CD14-positive monocyte (primary cell): ENCODE data around the gene CDK6. TPM values are rescaled to one million over a fixed set of nuclear protein-coding genes. Genes with fewer than 3 reads are reported as not detected.

Experiments
- DNase-seq, 3 donors: peaks; one replicate each; pipeline ENCODE4 v3.0.0-alpha.2; 2011 to 2022
- H2AFZ ChIP-seq: 2 replicates; pipeline ENCODE4 v1.6.0; 2012; ENCODE audit warnings: mild to moderate bottlenecking, low read depth, low read length, inconsistent platforms; ENCODE audit not compliant: insufficient read depth, poor library complexity, severe bottlenecking
- H3K27ac ChIP-seq, 2 donors: 1 replicate in 1 of 2; 2 replicates in 1 of 2; pipeline ENCODE4 v1.5.1; 2012 to 2013; ENCODE audit warnings: low read length in 2 of 2, control low read depth in 1 of 2, inconsistent platforms in 1 of 2, low read depth in 1 of 2, mild to moderate bottlenecking in 1 of 2
- H3K27me3 ChIP-seq, 2 donors: one replicate each; pipeline versions ENCODE4 v1.6.0 to v1.6.1; 2011 to 2013; ENCODE audit warnings: low read length in 2 of 2; ENCODE audit not compliant: control insufficient read depth in 2 of 2, insufficient read depth in 2 of 2
- H3K36me3 ChIP-seq, 2 donors: replicated peaks in 1 of 2; 1 replicate in 1 of 2; 2 replicates in 1 of 2; pipeline versions ENCODE4 v1.5.1 to v1.6.1; 2012 to 2013; ENCODE audit warnings: low read length in 2 of 2, control low read depth in 1 of 2, inconsistent platforms in 1 of 2, mild to moderate bottlenecking in 1 of 2; ENCODE audit not compliant: insufficient read depth in 2 of 2, control insufficient read depth in 1 of 2
- H3K4me1 ChIP-seq, 2 donors: 1 replicate in 1 of 2; 2 replicates in 1 of 2; pipeline versions ENCODE4 v1.5.1 to v1.6.1; 2012 to 2013; ENCODE audit warnings: low read length in 2 of 2, control low read depth in 1 of 2, inconsistent platforms in 1 of 2, mild to moderate bottlenecking in 1 of 2, moderate library complexity in 1 of 2; ENCODE audit not compliant: insufficient read depth in 2 of 2, control insufficient read depth in 1 of 2
- H3K4me2 ChIP-seq: replicated peaks from 2 replicates; pipeline ENCODE3; 2012; ENCODE audit warnings: low read length, moderate library complexity, mild to moderate bottlenecking; ENCODE audit not compliant: poor library complexity, severe bottlenecking; ENCODE audit errors: extremely low read depth
- H3K4me3 ChIP-seq, 3 experiments: fragments of 200-600 bp in 1 of 3; sonication (generic) in 1 of 3; replicated peaks in 1 of 3; 1 replicate in 2 of 3; 2 replicates in 1 of 3; pipeline ENCODE4 v1.5.1; 2011 to 2013; ENCODE audit warnings: low read length in 3 of 3, mild to moderate bottlenecking in 3 of 3, control low read depth in 2 of 3, low read depth in 2 of 3, inconsistent platforms in 1 of 3, moderate library complexity in 1 of 3
- H3K79me2 ChIP-seq: 2 replicates; pipeline ENCODE4 v1.6.0; 2012; ENCODE audit warnings: mild to moderate bottlenecking, control low read depth, inconsistent platforms, low read length, moderate library complexity; ENCODE audit not compliant: insufficient read depth
- H3K9ac ChIP-seq: 2 replicates; pipeline ENCODE4 v1.6.0; 2017; ENCODE audit warnings: low read length, mild to moderate bottlenecking; ENCODE audit not compliant: insufficient read depth, poor library complexity, severe bottlenecking
- H3K9me3 ChIP-seq, 2 donors: replicated peaks in 1 of 2; 1 replicate in 1 of 2; 2 replicates in 1 of 2; pipeline versions ENCODE4 v1.5.1 to v1.6.1; 2012 to 2013; ENCODE audit warnings: low read length in 2 of 2, control low read depth in 1 of 2; ENCODE audit not compliant: control insufficient read depth in 1 of 2, insufficient read depth in 1 of 2
- H4K20me1 ChIP-seq: 2 replicates; pipeline ENCODE4 v1.6.0; 2012; ENCODE audit warnings: mild to moderate bottlenecking, low read length, control low read depth, moderate library complexity; ENCODE audit not compliant: insufficient read depth
- H3K27ac Mint-ChIP-seq, 7 donors: one replicate each; pipeline ENCODE4 v1.8.0; 2020; ENCODE audit warnings: mild to moderate bottlenecking in 7 of 7, mixed read lengths in 7 of 7, moderate library complexity in 6 of 7, inconsistent platforms in 2 of 7
- H3K27me3 Mint-ChIP-seq, 3 donors: one replicate each; pipeline ENCODE4 v1.8.0; 2021 to 2022; ENCODE audit warnings: low read depth in 3 of 3, mild to moderate bottlenecking in 3 of 3, mixed read lengths in 3 of 3, moderate library complexity in 3 of 3, inconsistent platforms in 1 of 3
- H3K36me3 Mint-ChIP-seq, 2 donors: one replicate each; pipeline ENCODE4 v1.8.0; 2020; ENCODE audit warnings: mixed read lengths in 2 of 2, inconsistent platforms in 1 of 2, mild to moderate bottlenecking in 1 of 2
- H3K4me1 Mint-ChIP-seq: one replicate; pipeline ENCODE4 v1.8.0; 2020; ENCODE audit warnings: mild to moderate bottlenecking, mixed read lengths
- H3K4me3 Mint-ChIP-seq, 2 donors: one replicate each; pipeline ENCODE4 v1.8.0; 2020; ENCODE audit warnings: mild to moderate bottlenecking in 2 of 2, mixed read lengths in 2 of 2, moderate library complexity in 1 of 2
- H3K9me3 Mint-ChIP-seq, 7 donors: one replicate each; pipeline ENCODE4 v1.8.0; 2020 to 2022; ENCODE audit warnings: mixed read lengths in 7 of 7, mild to moderate bottlenecking in 6 of 7, moderate library complexity in 6 of 7, inconsistent platforms in 2 of 7
- CTCF ChIP-seq: fragments of 200-600 bp; IDR thresholded peaks from one replicate; pipeline ENCODE4 v1.8.0; 2022; ENCODE audit warnings: antibody characterized with exemption, mild to moderate bottlenecking
- WGBS: methylation state at CpG from one replicate; pipeline ENCODE4 v1.1.5; 2013; ENCODE audit warnings: missing lambda C conversion rate; ENCODE audit not compliant: insufficient coverage; 5-methylcytosine and 5-hydroxymethylcytosine counted together
- intact Hi-C, 2 donors: fragments of 100-400 bp; cut with micrococcal nuclease; formaldehyde crosslinking; loops; one replicate each; pipeline versions ENCODE4 v1.15.0 to v1.15.1; 2023
- polyA plus RNA-seq, 3 donors: library from polyadenylated mRNA; depleted of rRNA in 1 of 3; unstranded in 2 of 3; stranded (reverse) in 1 of 3; fragments of 300-500 nt in 2 of 3; fragments of >200 nt in 1 of 3; fragmentation: Illumina TruSeq in 2 of 3; gene quantifications; 1 replicate in 2 of 3; 2 replicates in 1 of 3; pipeline ENCODE4 v1.2.3, GENCODE V29; 2012 to 2021

Gene CDK6
- polyA plus RNA-seq, 3 donors: 3.4 to 4.3 (median 3.8) TPM

DNA sequence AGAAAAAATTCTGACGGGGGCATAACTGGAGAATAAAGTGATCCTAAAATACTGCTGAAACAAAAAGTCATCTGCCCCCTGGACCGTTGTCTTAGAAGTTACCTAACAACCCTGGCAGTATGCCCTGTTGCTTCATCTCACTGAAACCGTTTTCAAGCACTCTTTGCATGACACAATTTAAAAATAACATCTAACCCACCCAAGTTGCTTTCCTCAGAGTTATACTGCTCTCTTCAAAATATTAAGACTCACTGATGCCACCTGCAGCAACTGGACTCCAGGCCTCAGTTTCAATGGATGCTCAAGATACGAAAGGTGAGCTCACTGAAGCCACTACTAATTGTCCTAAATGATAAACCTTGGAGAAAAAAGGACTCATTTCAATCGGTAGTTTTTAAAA lies 57.4 kb downstream of the CDK6 start:
- H3K4me1 Mint-ChIP-seq: peaks cover 39% of the 10 kb centered on the region
- H3K4me3 ChIP-seq: peak overlapping the region in 1 of 3 experiments; percentile 21
- H3K9ac ChIP-seq: no peak overlapping the region
- peak overlapping the region; percentile 6 for H3K4me2 ChIP-seq
- H3K27ac Mint-ChIP-seq: peak overlapping the region in 4 of 7 donors; percentile 32 to 82 (median 70)
- no peaks in the 10 kb centered on the region for H3K9me3 ChIP-seq
- peaks cover 0 to 4% (median 0%) of the 10 kb centered on the region in 7 donors for H3K9me3 Mint-ChIP-seq
- peak overlapping the region; percentile 22 for H2AFZ ChIP-seq
- H3K79me2 ChIP-seq: peaks cover 47% of the 10 kb centered on the region
- peak; percentile 32 to 48 (median 47) for DNase-seq
- peak overlapping the region in 1 of 2 donors; percentile 26 for H3K27ac ChIP-seq
- peak overlapping the region in 1 of 2 donors; percentile 70 for H3K4me3 Mint-ChIP-seq
- H3K4me1 ChIP-seq: peaks cover 11 to 30% of the 10 kb centered on the region in 2 donors
- H3K27me3 Mint-ChIP-seq: no peaks in the 10 kb centered on the region
- WGBS: 0% methylated on average over 2 of the region's 5 CpGs
- intact Hi-C loops: no loop called here
- H3K36me3 Mint-ChIP-seq: no peaks in the 10 kb centered on the region
- no peaks in the 10 kb centered on the region for H3K27me3 ChIP-seq
- no peak for TF ChIP-seq CTCF
- no peaks in the 10 kb centered on the region for H3K36me3 ChIP-seq
- no peaks in the 10 kb centered on the region for H4K20me1 ChIP-seq

DNA sequence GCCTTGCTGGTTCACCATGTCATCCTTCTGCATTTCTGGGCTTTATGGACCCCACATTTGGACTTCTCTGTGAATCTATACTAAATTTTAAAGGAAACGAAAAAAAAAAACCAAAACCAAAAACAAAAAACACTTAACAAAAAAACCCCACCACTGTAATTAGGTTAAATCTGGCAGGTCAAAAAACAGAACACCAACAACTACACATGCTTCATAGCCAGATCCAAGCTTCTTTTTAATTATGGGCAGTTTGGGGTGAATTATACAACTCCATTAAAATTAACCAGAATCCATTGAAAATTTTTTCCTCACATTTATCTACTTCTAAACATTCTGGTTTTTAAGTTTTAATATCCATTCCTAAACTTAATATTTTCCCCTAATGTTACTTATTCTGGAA lies 58.4 kb downstream of the CDK6 start:
- no CpG with 5 or more reads among the region's 1 CpG for WGBS
- Mint-ChIP-seq H3K4me3 (no peak overlapping the region), H3K9me3 (peaks cover 0 to 4% (median 0%) of the 10 kb centered on the region in 7 donors)

More for the DNA sequence above, 58.4 kb downstream of the CDK6 start:
- H3K27me3 ChIP-seq: no peaks in the 10 kb centered on the region
- intact Hi-C loops: no loop called here
- no peak for DNase-seq
- H3K79me2 ChIP-seq: peaks cover 37% of the 10 kb centered on the region
- no peak overlapping the region for H3K27ac ChIP-seq
- no peaks in the 10 kb centered on the region for H4K20me1 ChIP-seq
- Mint-ChIP-seq H3K4me1 (peaks cover 37% of the 10 kb centered on the region), H3K27ac (peak overlapping the region in 1 of 7 donors; percentile 70), H3K27me3 (no peaks in the 10 kb centered on the region), H3K36me3 (peaks cover 3 to 4% of the 10 kb centered on the region in 2 donors)
- no peaks in the 10 kb centered on the region for H3K36me3 ChIP-seq
- H3K4me3 ChIP-seq: no peak overlapping the region
- H3K9ac ChIP-seq: no peak overlapping the region
- peaks cover 11 to 30% of the 10 kb centered on the region in 2 donors for H3K4me1 ChIP-seq
- TF ChIP-seq CTCF: no peak
- H3K9me3 ChIP-seq: no peaks in the 10 kb centered on the region
- H3K4me2 ChIP-seq: no peak overlapping the region
- no peak overlapping the region for H2AFZ ChIP-seq
